ENCODE data around the gene C6. TPM values are rescaled to one million over a fixed set of nuclear protein-coding genes. Genes with fewer than 3 reads are reported as not detected.

C6 gene
- total RNA-seq, 2 donors from 2014 or later, result 3.5 to 4.6 TPM

GRCh38 chr5:41247135-41247534 lies 33.8 kb upstream of the C6 start:
- no peaks in the 10 kb centered on the region for H3K36me3 ChIP-seq
- no peak overlapping the region for H3K27ac ChIP-seq
- intact Hi-C loops (cut with DNase I), result no loop called here
- no peaks in the 10 kb centered on the region for H3K9me3 ChIP-seq
- H3K4me3 ChIP-seq, result no peak overlapping the region
- TF ChIP-seq POLR2AphosphoS5 (IDR thresholded peaks at IDR 0.05) (no peak), CTCF (IDR thresholded peaks at IDR 0.05) (no peak), POLR2A (IDR thresholded peaks at IDR 0.05) (no peak)
- DNase-seq (ENCODE audit: low spot score), result no peak
- no peaks in the 10 kb centered on the region for H3K4me1 ChIP-seq (replicated peaks)
- H3K27me3 ChIP-seq (replicated peaks; ENCODE audit: insufficient read depth), result no peaks in the 10 kb centered on the region
- WGBS, result 76% methylated on average over 1 of the region's 1 CpG

- Histone ChIP-seq H3K27me3 (replicated peaks; ENCODE audit: insufficient read depth) (no peaks in the 10 kb centered on the region), H3K27ac (no peak overlapping the region), H3K36me3 (no peaks in the 10 kb centered on the region), H3K9me3 (no peaks in the 10 kb centered on the region), H3K4me1 (replicated peaks) (no peaks in the 10 kb centered on the region), H3K4me3 (no peak overlapping the region)
- no peak for DNase-seq (ENCODE audit: low spot score)
- WGBS, result 62% methylated on average over 1 of the region's 1 CpG
- intact Hi-C loops (cut with DNase I), result no loop called here
- no peak for TF ChIP-seq POLR2A (IDR thresholded peaks at IDR 0.05)
- no peak for TF ChIP-seq POLR2AphosphoS5 (IDR thresholded peaks at IDR 0.05)
- TF ChIP-seq CTCF (IDR thresholded peaks at IDR 0.05), result no peak
Observed at GRCh38 chr5:41246376-41246775, 33.0 kb upstream of the C6 start.

- Histone ChIP-seq H3K27ac (no peak overlapping the region), H3K4me3 (no peak overlapping the region), H3K9me3 (no peaks in the 10 kb centered on the region), H3K4me1 (replicated peaks) (no peaks in the 10 kb centered on the region), H3K36me3 (no peaks in the 10 kb centered on the region), H3K27me3 (replicated peaks; ENCODE audit: insufficient read depth) (no peaks in the 10 kb centered on the region)
- WGBS, result 93% methylated on average over 1 of the region's 1 CpG
- TF ChIP-seq CTCF (IDR thresholded peaks at IDR 0.05) (no peak), POLR2A (IDR thresholded peaks at IDR 0.05) (no peak), POLR2AphosphoS5 (IDR thresholded peaks at IDR 0.05) (no peak)
- intact Hi-C loops (cut with DNase I), result no loop called here
- DNase-seq (ENCODE audit: low spot score), result no peak
Observed at GRCh38 chr5:41243558-41243957, 30.2 kb upstream of the C6 start.

GRCh38 chr5:41240985-41241384 lies 27.7 kb upstream of the C6 start:
- TF ChIP-seq POLR2A (IDR thresholded peaks at IDR 0.05) (no peak), CTCF (IDR thresholded peaks at IDR 0.05) (no peak), POLR2AphosphoS5 (IDR thresholded peaks at IDR 0.05) (no peak)
- Histone ChIP-seq H3K27ac (no peak overlapping the region), H3K9me3 (no peaks in the 10 kb centered on the region), H3K36me3 (no peaks in the 10 kb centered on the region), H3K27me3 (replicated peaks; ENCODE audit: insufficient read depth) (no peaks in the 10 kb centered on the region), H3K4me3 (no peak overlapping the region), H3K4me1 (replicated peaks) (no peaks in the 10 kb centered on the region)
- intact Hi-C loops (cut with DNase I), result no loop called here
- WGBS, result 60% methylated on average over 3 of the region's 3 CpGs
- no peak for DNase-seq (ENCODE audit: low spot score)

- no peak overlapping the region for H3K27ac ChIP-seq
- TF ChIP-seq CTCF (IDR thresholded peaks at IDR 0.05), result no peak
- no peak for TF ChIP-seq POLR2A (IDR thresholded peaks at IDR 0.05)
- TF ChIP-seq POLR2AphosphoS5 (IDR thresholded peaks at IDR 0.05), result no peak
- DNase-seq (ENCODE audit: low spot score), result no peak
- H3K36me3 ChIP-seq, result no peaks in the 10 kb centered on the region
- WGBS, result 94% methylated on average over 3 of the region's 3 CpGs
- no peaks in the 10 kb centered on the region for H3K9me3 ChIP-seq
- intact Hi-C loops (cut with DNase I), result no loop called here
- H3K4me3 ChIP-seq, result no peak overlapping the region
- H3K27me3 ChIP-seq (replicated peaks; ENCODE audit: insufficient read depth), result no peaks in the 10 kb centered on the region
- H3K4me1 ChIP-seq (replicated peaks), result no peaks in the 10 kb centered on the region
Observed at GRCh38 chr5:41240390-41240789, 27.1 kb upstream of the C6 start.
